GM12878 (cell line): ENCODE data around the gene FTO. TPM values are rescaled to one million over a fixed set of nuclear protein-coding genes. Genes with fewer than 3 reads are reported as not detected.

ENCODE experiments used
- ATAC-seq: fragments of 200-7000 bp; cut with Tn5 transposase; 3 replicates; pipeline ENCODE4 v1.9.1; 2020; ENCODE audit warnings: mild to moderate bottlenecking, moderate library complexity
- BruUV-seq: library from RNA; stranded (reverse); fragments of 400-500 nt; replicated peaks from 2 replicates; lab custom pipeline; 2021; lab: Mats Ljungman, UMichigan
- CTCF ChIA-PET: fragments of 300-600 bp; sonication (Branson Sonifier 250); formaldehyde crosslinking; extraction: SDS; loops from one replicate; lab custom pipeline; 2021; ENCODE audit warnings: inconsistent platforms; lab: Yijun Ruan, JAX
- POLR2A ChIA-PET: fragments of 350-600 bp; formaldehyde crosslinking; extraction: SDS; loops from one replicate; lab custom pipeline; 2021; ENCODE audit warnings: inconsistent platforms; lab: Charles Lee
- RAD21 ChIA-PET: fragments of 300-600 bp; sonication (Branson Sonifier 250); formaldehyde crosslinking; loops from one replicate; lab custom pipeline; 2023; ENCODE audit warnings: antibody characterized with exemption; ENCODE audit not compliant: unreplicated experiment; lab: Charles Lee
- SMC1A ChIA-PET: fragments of 300-600 bp; sonication (Branson Sonifier 250); formaldehyde crosslinking; loops from one replicate; lab custom pipeline; 2023; ENCODE audit not compliant: unreplicated experiment, uncharacterized antibody; lab: Charles Lee
- DNase-seq: peaks from one replicate; pipeline ENCODE4 v3.0.0-alpha.2; 2011; ENCODE audit warnings: low read depth, low spot score
- FAIRE-seq: peaks from 3 replicates; lab custom pipeline; 2011; peaks lifted over from hg19 to GRCh38; lab: Jason Lieb, UNC
- H2AFZ ChIP-seq: 2 replicates; pipeline ENCODE4 v1.6.0; 2011; ENCODE audit warnings: low read depth, low read length, control low read depth; ENCODE audit not compliant: control insufficient read depth
- H3K27ac ChIP-seq: 2 replicates; pipeline ENCODE4 v1.5.1; 2011; ENCODE audit warnings: control low read depth; ENCODE audit not compliant: control insufficient read depth, insufficient read depth
- H3K27me3 ChIP-seq, 2 experiments: replicated peaks in 1 of 2; 2 replicates each; pipeline versions ENCODE4 v1.6.0 to v1.6.1; 2011; ENCODE audit warnings: low read length in 1 of 2; ENCODE audit not compliant: control insufficient read depth in 2 of 2, insufficient read depth in 2 of 2
- H3K36me3 ChIP-seq, 2 experiments: 2 replicates each; pipeline ENCODE4 v1.5.1; 2011; ENCODE audit warnings: low read length in 1 of 2; ENCODE audit not compliant: control insufficient read depth in 2 of 2, insufficient read depth in 2 of 2
- H3K4me1 ChIP-seq: 2 replicates; pipeline ENCODE4 v1.6.1; 2011; ENCODE audit warnings: mild to moderate bottlenecking, low read length, moderate library complexity, mixed read lengths; ENCODE audit not compliant: control insufficient read depth, insufficient read depth
- H3K4me2 ChIP-seq: 2 replicates; pipeline ENCODE4 v1.6.0; 2011; ENCODE audit warnings: control low read depth; ENCODE audit not compliant: control insufficient read depth, insufficient read depth
- H3K4me3 ChIP-seq: fragments of 200-600 bp; sonication (generic); 2 replicates; pipeline ENCODE4 v1.5.1; 2016
- H3K79me2 ChIP-seq: 2 replicates; pipeline ENCODE4 v1.6.0; 2011; ENCODE audit warnings: low read length; ENCODE audit not compliant: control insufficient read depth, insufficient read depth
- H3K9ac ChIP-seq: 2 replicates; pipeline ENCODE4 v1.8.0; 2011; ENCODE audit warnings: low read length, control low read depth, mixed read lengths; ENCODE audit not compliant: control insufficient read depth, insufficient read depth
- H3K9me3 ChIP-seq: replicated peaks from 3 replicates; pipeline ENCODE4 v1.5.1; 2011; ENCODE audit warnings: mild to moderate bottlenecking, low read length; ENCODE audit not compliant: control insufficient read depth, insufficient read depth
- H4K20me1 ChIP-seq: 2 replicates; pipeline ENCODE4 v1.6.0; 2011; ENCODE audit not compliant: control insufficient read depth, insufficient read depth
- BACH1 ChIP-seq: fragments of 450-650 bp; IDR thresholded peaks from 2 replicates; pipeline ENCODE4 v1.6.1; 2017; ENCODE audit warnings: mild to moderate bottlenecking, borderline replicate concordance
- CHD4 ChIP-seq: fragments of 200-600 bp; sonication (generic); IDR thresholded peaks from 2 replicates; pipeline ENCODE4 v1.6.1; 2016; ENCODE audit warnings: mild to moderate bottlenecking
- EED ChIP-seq: sonication (generic); IDR thresholded peaks from 2 replicates; pipeline ENCODE4 v1.6.1; 2016; ENCODE audit warnings: antibody characterized with exemption, low read depth
- FOXK2 ChIP-seq: fragments of 450-650 bp; IDR thresholded peaks from 2 replicates; pipeline ENCODE4 v1.6.1; 2017; ENCODE audit warnings: mild to moderate bottlenecking, moderate library complexity
- LARP7 ChIP-seq: fragments of 450-650 bp; IDR thresholded peaks from 2 replicates; pipeline ENCODE4 v1.6.1; 2017; ENCODE audit warnings: mild to moderate bottlenecking
- MEF2B ChIP-seq: fragments of 450-650 bp; IDR thresholded peaks from 2 replicates; pipeline ENCODE4 v1.6.1; 2018; ENCODE audit warnings: mild to moderate bottlenecking, moderate library complexity; ENCODE audit not compliant: partially characterized antibody, poor library complexity, severe bottlenecking
- RAD21 ChIP-seq: IDR thresholded peaks from 2 replicates; pipeline ENCODE4 v1.6.1; 2011; ENCODE audit warnings: mild to moderate bottlenecking, low read depth, low read length, moderate library complexity; ENCODE audit not compliant: insufficient read depth
- RFX5 ChIP-seq: IDR thresholded peaks from 2 replicates; pipeline ENCODE4 v1.6.1; 2011; ENCODE audit warnings: low read depth, low read length, improper control_type of control experiment
- SMAD1 ChIP-seq: fragments of 450-650 bp; IDR thresholded peaks from 2 replicates; pipeline ENCODE4 v1.6.1; 2018; ENCODE audit warnings: mild to moderate bottlenecking, low read depth; ENCODE audit not compliant: partially characterized antibody
- ZNF207 ChIP-seq: fragments of 450-650 bp; IDR thresholded peaks from 2 replicates; pipeline ENCODE4 v1.6.1; 2014; ENCODE audit warnings: antibody characterized with exemption, mild to moderate bottlenecking, borderline replicate concordance
- ZNF622 ChIP-seq: fragments of 450-650 bp; IDR thresholded peaks from 2 replicates; pipeline ENCODE4 v1.6.1; 2017; ENCODE audit warnings: mild to moderate bottlenecking, inconsistent platforms
- WGBS: methylation state at CpG from one replicate; pipeline ENCODE4 v1.1.6; 2016; ENCODE audit warnings: low lambda C conversion rate; ENCODE audit not compliant: insufficient replicate concordance, insufficient coverage; ENCODE audit errors: missing lambda C conversion rate; 5-methylcytosine and 5-hydroxymethylcytosine counted together
- in situ Hi-C: fragments of 300-500 bp; cut with MboI; formaldehyde crosslinking; loops from 9 replicates; pipeline ENCODE4 v1.14.3; 2018; ENCODE audit warnings: mixed read lengths
- intact Hi-C: fragments of 100-400 bp; cut with micrococcal nuclease; formaldehyde crosslinking; loops from one replicate; pipeline ENCODE4 v1.14.2; 2022; ENCODE audit not compliant: unreplicated experiment
- polyA plus RNA-seq, 11 experiments: library from polyadenylated mRNA; depleted of rRNA in 4 of 11; unstranded in 6 of 11; stranded (reverse) in 5 of 11; fragments of >200 nt; fragmentation: Nextera tagmentation in 4 of 11; fragmentation: Illumina TruSeq in 1 of 11; extraction: Ambion mirVana in 4 of 11; extraction: Trizol in 1 of 11; gene quantifications; 1 replicate in 1 of 11; 2 replicates in 10 of 11; pipeline versions ENCODE4 v1.2.1 to v1.2.3, GENCODE V29; 2011 to 2016; ENCODE audit warnings: inconsistent platforms in 2 of 11, missing spikeins in 2 of 11, low read depth in 1 of 11
- total RNA-seq, 4 experiments: library from RNA; depleted of rRNA in 3 of 4; stranded (reverse); fragments of >200 nt in 3 of 4; fragmentation: Illumina TruSeq in 1 of 4; extraction: Trizol in 1 of 4; gene quantifications; 2 replicates each; pipeline versions ENCODE4 v1.2.1 to v1.2.3, GENCODE V29; 2013 to 2021
- TF ChIP-seq, protein P1 (sequence below): IDR thresholded peaks from 2 replicates; pipeline ENCODE4 v1.6.1; 2011; ENCODE audit warnings: low read depth, low read length, improper control_type of control experiment, borderline replicate concordance
- TF ChIP-seq, protein P2 (sequence below): fragments of 450-650 bp; IDR thresholded peaks from 2 replicates; pipeline ENCODE4 v1.6.1; 2018; ENCODE audit warnings: borderline replicate concordance, mild to moderate bottlenecking; ENCODE audit not compliant: partially characterized antibody
- TF ChIP-seq, protein P3 (sequence below): fragments of 450-650 bp; conservative IDR thresholded peaks from 2 replicates; pipeline ENCODE4 v1.6.1; 2017; ENCODE audit warnings: mild to moderate bottlenecking, moderate library complexity
- TF ChIP-seq, protein P4 (sequence below): fragments of 450-650 bp; IDR thresholded peaks from 2 replicates; pipeline ENCODE4 v1.6.1; 2014; ENCODE audit warnings: mild to moderate bottlenecking

Gene FTO
- total and polyA plus RNA-seq, 10 of the 15 experiments (the other 5 are each of a cell fraction or from before 2014, with no cell fraction given): 20.1 to 55.0 (median 47.0) TPM

DNA sequence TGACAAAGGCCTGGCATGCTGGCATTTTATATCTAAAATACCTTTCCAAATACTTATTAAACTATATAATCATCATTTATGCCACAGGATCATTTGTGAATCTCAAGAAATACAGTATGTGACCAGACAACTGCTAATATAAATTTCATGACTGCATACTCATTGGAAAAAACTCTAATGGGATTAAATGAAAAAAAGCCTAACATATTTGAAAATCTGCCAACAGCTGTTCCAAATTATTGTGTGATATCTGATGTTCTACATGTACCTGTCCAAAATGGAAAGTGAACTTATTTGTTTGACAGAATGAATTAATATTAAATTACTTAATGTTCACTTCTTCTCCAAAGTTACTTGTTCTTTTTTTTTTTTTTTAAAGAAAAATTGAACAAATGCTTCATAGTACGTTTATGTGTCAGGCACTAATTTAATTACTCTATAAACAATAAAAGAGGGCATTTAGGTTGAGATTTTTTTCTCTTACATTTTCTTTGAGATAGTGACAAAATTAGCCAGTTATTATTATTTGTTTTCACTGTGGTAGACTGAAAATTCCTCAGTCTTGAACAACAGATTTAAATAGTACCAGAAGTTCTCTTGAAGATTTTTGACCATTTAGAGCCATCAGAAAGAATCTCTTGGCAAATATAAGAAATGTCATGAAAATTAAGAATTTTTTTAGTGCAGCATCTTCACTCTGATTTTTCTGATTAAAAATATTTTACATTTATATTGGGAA is 114.0 kb downstream of the FTO start:
- TF ChIP-seq RAD21: no peak
- TF ChIP-seq, protein P1, sequence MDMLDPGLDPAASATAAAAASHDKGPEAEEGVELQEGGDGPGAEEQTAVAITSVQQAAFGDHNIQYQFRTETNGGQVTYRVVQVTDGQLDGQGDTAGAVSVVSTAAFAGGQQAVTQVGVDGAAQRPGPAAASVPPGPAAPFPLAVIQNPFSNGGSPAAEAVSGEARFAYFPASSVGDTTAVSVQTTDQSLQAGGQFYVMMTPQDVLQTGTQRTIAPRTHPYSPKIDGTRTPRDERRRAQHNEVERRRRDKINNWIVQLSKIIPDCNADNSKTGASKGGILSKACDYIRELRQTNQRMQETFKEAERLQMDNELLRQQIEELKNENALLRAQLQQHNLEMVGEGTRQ: no peak
- no peak for TF ChIP-seq EED
- no peak for TF ChIP-seq LARP7
- TF ChIP-seq MEF2B: no peak
- TF ChIP-seq FOXK2: no peak
- TF ChIP-seq, protein P2, sequence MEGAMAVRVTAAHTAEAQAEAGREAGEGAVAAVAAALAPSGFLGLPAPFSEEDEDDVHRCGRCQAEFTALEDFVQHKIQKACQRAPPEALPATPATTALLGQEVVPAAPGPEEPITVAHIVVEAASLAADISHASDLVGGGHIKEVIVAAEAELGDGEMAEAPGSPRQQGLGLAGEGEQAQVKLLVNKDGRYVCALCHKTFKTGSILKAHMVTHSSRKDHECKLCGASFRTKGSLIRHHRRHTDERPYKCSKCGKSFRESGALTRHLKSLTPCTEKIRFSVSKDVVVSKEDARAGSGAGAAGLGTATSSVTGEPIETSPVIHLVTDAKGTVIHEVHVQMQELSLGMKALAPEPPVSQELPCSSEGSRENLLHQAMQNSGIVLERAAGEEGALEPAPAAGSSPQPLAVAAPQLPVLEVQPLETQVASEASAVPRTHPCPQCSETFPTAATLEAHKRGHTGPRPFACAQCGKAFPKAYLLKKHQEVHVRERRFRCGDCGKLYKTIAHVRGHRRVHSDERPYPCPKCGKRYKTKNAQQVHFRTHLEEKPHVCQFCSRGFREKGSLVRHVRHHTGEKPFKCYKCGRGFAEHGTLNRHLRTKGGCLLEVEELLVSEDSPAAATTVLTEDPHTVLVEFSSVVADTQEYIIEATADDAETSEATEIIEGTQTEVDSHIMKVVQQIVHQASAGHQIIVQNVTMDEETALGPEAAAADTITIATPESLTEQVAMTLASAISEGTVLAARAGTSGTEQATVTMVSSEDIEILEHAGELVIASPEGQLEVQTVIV: no peak
- no peak for TF ChIP-seq CHD4
- no peak for TF ChIP-seq ZNF207
- TF ChIP-seq, protein P3, sequence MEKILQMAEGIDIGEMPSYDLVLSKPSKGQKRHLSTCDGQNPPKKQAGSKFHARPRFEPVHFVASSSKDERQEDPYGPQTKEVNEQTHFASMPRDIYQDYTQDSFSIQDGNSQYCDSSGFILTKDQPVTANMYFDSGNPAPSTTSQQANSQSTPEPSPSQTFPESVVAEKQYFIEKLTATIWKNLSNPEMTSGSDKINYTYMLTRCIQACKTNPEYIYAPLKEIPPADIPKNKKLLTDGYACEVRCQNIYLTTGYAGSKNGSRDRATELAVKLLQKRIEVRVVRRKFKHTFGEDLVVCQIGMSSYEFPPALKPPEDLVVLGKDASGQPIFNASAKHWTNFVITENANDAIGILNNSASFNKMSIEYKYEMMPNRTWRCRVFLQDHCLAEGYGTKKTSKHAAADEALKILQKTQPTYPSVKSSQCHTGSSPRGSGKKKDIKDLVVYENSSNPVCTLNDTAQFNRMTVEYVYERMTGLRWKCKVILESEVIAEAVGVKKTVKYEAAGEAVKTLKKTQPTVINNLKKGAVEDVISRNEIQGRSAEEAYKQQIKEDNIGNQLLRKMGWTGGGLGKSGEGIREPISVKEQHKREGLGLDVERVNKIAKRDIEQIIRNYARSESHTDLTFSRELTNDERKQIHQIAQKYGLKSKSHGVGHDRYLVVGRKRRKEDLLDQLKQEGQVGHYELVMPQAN: no peak
- TF ChIP-seq SMAD1: no peak
- TF ChIP-seq, protein P4, sequence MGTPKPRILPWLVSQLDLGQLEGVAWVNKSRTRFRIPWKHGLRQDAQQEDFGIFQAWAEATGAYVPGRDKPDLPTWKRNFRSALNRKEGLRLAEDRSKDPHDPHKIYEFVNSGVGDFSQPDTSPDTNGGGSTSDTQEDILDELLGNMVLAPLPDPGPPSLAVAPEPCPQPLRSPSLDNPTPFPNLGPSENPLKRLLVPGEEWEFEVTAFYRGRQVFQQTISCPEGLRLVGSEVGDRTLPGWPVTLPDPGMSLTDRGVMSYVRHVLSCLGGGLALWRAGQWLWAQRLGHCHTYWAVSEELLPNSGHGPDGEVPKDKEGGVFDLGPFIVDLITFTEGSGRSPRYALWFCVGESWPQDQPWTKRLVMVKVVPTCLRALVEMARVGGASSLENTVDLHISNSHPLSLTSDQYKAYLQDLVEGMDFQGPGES: no peak
- no peak for TF ChIP-seq BACH1
- no peak for TF ChIP-seq RFX5
- TF ChIP-seq ZNF622: no peak
- Histone ChIP-seq H3K36me3 (no peaks in the 10 kb centered on the region; a peak in 1 of 4 replicates), H3K79me2 (no peaks in the 10 kb centered on the region), H4K20me1 (no peaks in the 10 kb centered on the region), H3K27ac (no peak overlapping the region), H3K9me3 (no peaks in the 10 kb centered on the region), H2AFZ (no peak overlapping the region), H3K4me1 (no peaks in the 10 kb centered on the region), H3K4me3 (no peak overlapping the region), H3K27me3 (no peaks in the 10 kb centered on the region), H3K9ac (no peak overlapping the region), H3K4me2 (no peak overlapping the region)
- no TSS peak for BruUV-seq
- ChIA-PET POLR2A (no interaction called here), CTCF (interaction anchor here (0.7 kb wide), 1 partner anchor 24 kb away, joined by 3 read pairs; no protein-coding TSS in a partner anchor), SMC1A (no interaction called here), RAD21 (no interaction called here)
- no peak for ATAC-seq
- in situ Hi-C loops: no loop called here
- intact Hi-C loops: no loop called here
- 87% methylated on average over 1 of the region's 1 CpG for WGBS
- no peak for FAIRE-seq
- DNase-seq: no peak
